ENCODE data around the gene LGI2.

The LGI2 gene

GRCh38 chr4:24992968-24993367 lies 37.8 kb downstream of the LGI2 start:
- no peak for DNase-seq

GRCh38 chr4:24991015-24991414 lies 39.7 kb downstream of the LGI2 start:
- DNase-seq: no peak

DNA sequence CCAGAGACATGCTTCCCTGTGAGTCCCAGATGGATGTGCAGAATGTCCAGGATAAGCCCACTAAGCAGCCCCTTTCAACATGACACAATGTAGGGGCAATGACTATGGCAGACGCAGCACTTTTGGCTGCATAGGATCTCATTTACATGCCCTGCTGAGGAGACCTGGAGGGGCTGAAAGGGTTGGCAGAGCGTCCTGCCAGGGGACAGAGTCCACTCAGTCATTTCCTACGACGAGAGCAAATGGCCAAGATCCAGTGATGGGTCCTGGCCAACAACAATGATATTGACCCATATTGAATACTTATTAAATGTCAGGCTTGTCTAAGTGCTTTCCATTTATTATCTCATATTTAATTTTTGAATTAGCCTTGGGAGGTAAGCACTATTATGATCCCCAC lies 41.4 kb downstream of the LGI2 start:
- DNase-seq: no peak

DNA sequence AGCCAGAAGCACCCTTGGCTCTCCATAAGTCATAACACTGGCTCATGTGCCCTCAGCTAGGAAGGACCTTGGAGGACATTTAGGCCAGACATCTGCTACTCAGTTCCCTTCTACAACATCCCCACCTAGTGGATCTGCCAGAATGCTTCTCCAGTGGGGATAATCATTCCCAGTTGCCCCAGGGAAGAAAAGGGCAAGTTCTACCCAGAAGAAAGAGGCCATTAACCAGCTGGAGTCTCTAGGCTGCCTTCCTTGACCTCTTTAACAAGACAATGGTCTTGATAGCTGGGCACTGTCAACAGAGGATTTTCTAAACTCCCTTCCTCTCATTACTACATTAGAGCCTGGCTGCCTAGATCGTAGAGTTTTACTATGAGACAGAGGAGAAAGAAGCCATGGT lies 42.0 kb downstream of the LGI2 start:
- no peak for DNase-seq

GRCh38 chr4:24984602-24985532 lies 45.9 kb downstream of the LGI2 start:
- DNase-seq: no peak

GRCh38 chr4:24980740-24981139 lies 50.0 kb downstream of the LGI2 start:
- no peak for DNase-seq

- peak; percentile 67 for DNase-seq
Measured at GRCh38 chr4:24980064-24980690, 50.6 kb downstream of the LGI2 start.

DNA sequence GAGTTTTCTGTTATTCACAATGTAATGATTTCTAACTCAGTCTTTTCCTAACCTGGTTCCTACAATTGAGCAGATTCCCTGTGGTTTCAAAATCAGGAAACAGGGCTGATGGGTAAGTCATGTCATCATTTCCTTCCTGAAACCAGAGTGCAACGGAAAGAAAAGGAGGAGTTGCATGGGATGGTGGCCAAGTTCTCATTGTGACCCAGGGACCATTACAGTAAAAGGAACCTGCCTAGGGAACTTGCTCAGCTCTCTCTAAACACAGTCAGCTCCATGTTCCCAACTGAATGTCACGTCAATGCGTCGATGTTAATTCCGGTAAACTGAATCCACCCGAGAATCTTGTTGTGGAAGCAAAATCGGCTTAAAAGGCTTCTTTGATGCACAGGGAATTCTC lies 51.2 kb downstream of the LGI2 start:
- DNase-seq: no peak

- no peak for DNase-seq
Measured at GRCh38 chr4:24978291-24979075, 52.3 kb downstream of the LGI2 start.

- DNase-seq: no peak
Measured at GRCh38 chr4:24975510-24975909, 55.2 kb downstream of the LGI2 start.

GRCh38 chr4:24973747-24974601 lies 56.8 kb downstream of the LGI2 start:
- DNase-seq: no peak

GRCh38 chr4:24973404-24973746 lies 57.4 kb downstream of the LGI2 start:
- DNase-seq: no peak

GRCh38 chr4:24971192-24971591 lies 59.6 kb downstream of the LGI2 start:
- DNase-seq: no peak

DNA sequence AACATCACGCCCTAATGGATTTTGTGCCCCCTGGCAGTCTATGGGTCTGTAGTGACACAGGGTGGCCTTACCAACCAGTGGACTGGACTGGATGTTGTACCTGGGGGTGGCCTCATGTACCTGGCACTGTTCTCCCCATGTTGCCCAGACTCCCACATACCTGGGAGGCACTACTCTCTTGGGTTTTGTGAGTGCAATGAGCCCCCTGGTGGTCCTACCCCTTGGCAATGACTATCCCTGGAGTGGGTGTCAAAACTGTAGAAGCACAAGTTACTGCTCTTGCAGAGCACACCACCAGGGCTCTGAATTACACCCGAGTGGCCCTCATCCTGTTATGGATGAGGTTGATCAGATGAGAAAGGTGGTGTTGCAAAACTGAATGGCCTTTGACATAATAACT lies 60.1 kb downstream of the LGI2 start:
- no peak for DNase-seq

DNA sequence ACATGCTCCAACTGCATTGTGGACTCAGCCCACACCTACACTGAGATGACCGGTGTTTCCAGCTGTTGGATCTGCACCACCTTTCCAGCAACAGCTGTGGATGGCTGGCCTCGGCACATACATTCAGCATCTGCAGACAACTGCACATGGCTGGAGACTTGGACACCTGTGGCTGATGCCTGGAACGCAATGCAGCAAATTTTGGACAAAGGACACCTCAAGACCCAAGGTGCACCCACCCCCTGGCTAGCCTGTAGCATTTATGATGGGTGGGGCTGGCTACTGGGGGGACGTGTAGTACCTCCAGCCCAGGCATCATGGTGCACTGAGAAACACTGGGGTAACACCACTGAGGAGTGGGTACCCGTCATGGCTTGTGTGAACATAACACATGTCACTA lies 60.6 kb downstream of the LGI2 start:
- no peak for DNase-seq

DNA sequence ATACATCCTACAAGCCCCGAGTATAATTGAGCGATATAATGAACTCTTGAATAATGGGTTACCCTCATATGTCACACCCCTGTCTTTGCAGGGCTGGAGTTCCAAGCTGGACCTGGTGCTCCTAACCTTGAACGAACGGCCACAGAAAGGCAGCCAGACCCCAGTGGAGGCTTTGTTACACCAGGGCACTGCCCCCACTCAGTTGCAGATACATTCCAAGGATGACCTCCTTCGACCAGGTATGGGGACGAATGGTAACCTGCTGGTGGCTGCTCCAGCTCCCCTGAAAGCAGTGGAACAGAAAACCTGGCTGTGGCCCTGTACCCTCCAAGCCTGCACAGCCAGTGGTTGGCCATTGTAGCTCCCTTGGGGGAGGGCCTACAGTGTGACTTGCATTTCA lies 61.3 kb downstream of the LGI2 start:
- DNase-seq: no peak

- no peak for DNase-seq
Measured at GRCh38 chr4:24968992-24969391, 61.8 kb downstream of the LGI2 start.

- no peak for DNase-seq
Measured at GRCh38 chr4:24968278-24968677, 62.5 kb downstream of the LGI2 start.

DNA sequence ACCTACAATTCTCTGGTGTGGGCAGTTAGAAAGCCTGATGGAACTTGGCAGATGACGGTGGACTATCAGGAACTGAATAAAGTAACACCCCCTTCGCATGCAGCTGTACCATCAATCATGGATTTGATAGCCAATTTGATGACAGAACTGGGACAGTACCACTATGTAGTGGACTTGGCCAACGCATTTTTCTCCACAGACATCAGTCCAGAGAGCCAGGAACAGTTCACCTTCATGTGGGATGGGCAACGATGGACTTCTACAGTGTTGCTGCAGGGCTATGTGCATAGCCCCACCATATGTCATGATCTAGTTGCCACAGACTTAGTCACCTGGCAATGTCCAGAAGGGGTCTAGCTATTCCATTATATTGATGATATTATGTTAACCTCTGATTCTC lies 63.4 kb downstream of the LGI2 start:
- DNase-seq: no peak

DNA sequence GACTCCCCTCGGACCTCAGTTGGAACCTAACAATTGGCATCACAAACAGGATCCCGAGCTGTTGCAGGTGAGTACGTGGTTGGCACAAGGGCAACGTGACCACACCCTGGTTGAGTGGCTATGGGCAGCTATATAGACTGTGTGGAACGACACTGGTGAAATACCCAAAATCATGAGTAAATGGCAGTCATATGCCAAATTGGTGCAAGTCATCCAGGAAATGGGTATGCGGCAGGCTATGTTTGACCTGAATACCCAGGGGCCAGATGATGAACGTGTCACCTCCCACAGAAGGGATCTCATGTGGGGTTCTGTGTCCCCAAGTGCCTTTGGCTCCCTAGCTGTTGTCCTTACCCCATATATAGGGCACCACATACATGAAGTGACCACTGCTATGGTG lies 64.7 kb downstream of the LGI2 start:
- DNase-seq: no peak

- DNase-seq: peak; percentile 11
Measured at GRCh38 chr4:24965627-24966026, 65.1 kb downstream of the LGI2 start.

- DNase-seq: no peak
Measured at GRCh38 chr4:24963277-24963676, 67.5 kb downstream of the LGI2 start.

DNA sequence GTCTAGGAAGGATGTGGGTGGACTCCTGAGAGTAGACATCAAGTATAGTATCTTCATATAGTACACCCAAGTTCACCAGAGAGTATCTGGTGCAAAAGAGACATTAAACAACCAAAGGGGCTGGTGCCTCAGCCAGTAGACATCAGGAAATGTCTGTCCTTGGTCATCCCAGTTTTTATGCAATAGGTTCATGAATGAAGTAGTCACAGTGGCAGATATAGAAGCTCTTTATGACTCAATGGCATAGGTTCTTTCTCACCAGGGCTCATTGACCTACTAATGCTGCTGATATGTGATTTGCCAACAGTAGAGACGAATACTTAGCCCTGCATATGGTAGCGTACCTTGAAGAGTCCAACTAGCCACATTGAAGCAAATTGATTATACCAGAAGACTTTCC lies 72.9 kb downstream of the LGI2 start:
- DNase-seq: no peak

All from activated CD4-positive, alpha-beta T cell treated with anti-CD3 and anti-CD28 coated beads for 48 hours (primary cell).